B cell (primary cell): Measurements from ENCODE around the gene CCDC78. TPM values are rescaled to one million over a fixed set of nuclear protein-coding genes. Genes with fewer than 3 reads are reported as not detected.

ENCODE experiments used
- ATAC-seq: fragments of 200-7000 bp; cut with Tn5 transposase; one replicate; pipeline ENCODE4 v1.10.0; 2021; ENCODE audit warnings: low read depth, mild to moderate bottlenecking, moderate number of reproducible peaks, moderate library complexity
- CTCF ChIA-PET: fragments of 350-600 bp; sonication (Branson Sonifier 250); formaldehyde crosslinking; loops from one replicate; lab custom pipeline; 2021; ENCODE audit warnings: antibody characterized with exemption, inconsistent platforms; lab: Charles Lee
- POLR2A ChIA-PET: fragments of 350-600 bp; sonication (Branson Sonifier 250); formaldehyde crosslinking; loops from one replicate; lab custom pipeline; 2021; ENCODE audit warnings: antibody characterized with exemption; lab: Charles Lee
- DNase-seq: peaks from one replicate; pipeline ENCODE4 v3.0.0; 2013
- H2AFZ ChIP-seq: 2 replicates; pipeline ENCODE4 v1.6.1; 2012; ENCODE audit warnings: mild to moderate bottlenecking, low read depth, low read length; ENCODE audit not compliant: insufficient read depth, poor library complexity, severe bottlenecking
- H3K27ac ChIP-seq, 2 donors: 1 replicate in 1 of 2; 2 replicates in 1 of 2; pipeline ENCODE4 v1.5.1; 2012 to 2013; ENCODE audit warnings: low read length in 2 of 2, mild to moderate bottlenecking in 2 of 2, moderate library complexity in 1 of 2
- H3K27me3 ChIP-seq, 4 experiments: fragments of 200-600 bp in 1 of 4; sonication (generic) in 1 of 4; replicated peaks in 1 of 4; 1 replicate in 2 of 4; 2 replicates in 2 of 4; pipeline versions ENCODE4 v1.6.1 to v1.7.0; 2013 to 2016; ENCODE audit warnings: low read length in 3 of 4, mild to moderate bottlenecking in 2 of 4, mixed read lengths in 1 of 4, moderate library complexity in 1 of 4; ENCODE audit not compliant: insufficient read depth in 4 of 4, control insufficient read depth in 3 of 4; ENCODE audit errors: control extremely low read depth in 1 of 4
- H3K36me3 ChIP-seq, 2 experiments: replicated peaks in 1 of 2; 1 replicate in 1 of 2; 2 replicates in 1 of 2; pipeline versions ENCODE4 v1.6.1 to v1.7.1; 2013; ENCODE audit warnings: low read length in 1 of 2; ENCODE audit not compliant: insufficient read depth in 2 of 2, control insufficient read depth in 1 of 2; ENCODE audit errors: control extremely low read depth in 1 of 2, extremely low read depth in 1 of 2
- H3K4me1 ChIP-seq, 2 donors: fragments of 200-600 bp in 1 of 2; sonication (generic) in 1 of 2; 1 replicate in 1 of 2; 2 replicates in 1 of 2; pipeline versions ENCODE4 v1.5.1 to v1.6.1; 2013 to 2017; ENCODE audit warnings: low read length in 2 of 2; ENCODE audit not compliant: control insufficient read depth in 2 of 2, insufficient read depth in 2 of 2
- H3K4me2 ChIP-seq: replicated peaks from 2 replicates; pipeline ENCODE3; 2012; ENCODE audit warnings: mild to moderate bottlenecking, low read depth, low read length; ENCODE audit not compliant: poor library complexity, severe bottlenecking
- H3K4me3 ChIP-seq, 5 experiments: fragments of 200-600 bp in 1 of 5; sonication (generic) in 1 of 5; 1 replicate in 3 of 5; 2 replicates in 2 of 5; pipeline versions ENCODE4 v1.5.1 to v1.7.0; 2011 to 2016; ENCODE audit warnings: low read length in 4 of 5, mild to moderate bottlenecking in 4 of 5, low read depth in 2 of 5, control low read depth in 1 of 5, moderate library complexity in 1 of 5; ENCODE audit not compliant: insufficient read depth in 1 of 5; ENCODE audit errors: control extremely low read depth in 1 of 5, extremely low read depth in 1 of 5
- H3K79me2 ChIP-seq: fragments of 200-600 bp; sonication (generic); one replicate; pipeline ENCODE4 v1.6.0; 2016; ENCODE audit warnings: low read length; ENCODE audit not compliant: control insufficient read depth, insufficient read depth
- H3K9ac ChIP-seq: fragments of 200-600 bp; sonication (generic); 2 replicates; pipeline ENCODE4 v1.6.1; 2017; ENCODE audit warnings: mild to moderate bottlenecking, low read length, moderate library complexity
- H3K9me3 ChIP-seq, 3 donors: one replicate each; pipeline versions ENCODE4 v1.6.1 to v1.7.1; 2013; ENCODE audit warnings: low read length in 2 of 3; ENCODE audit not compliant: control insufficient read depth in 2 of 3, insufficient read depth in 1 of 3; ENCODE audit errors: control extremely low read depth in 1 of 3
- H4K20me1 ChIP-seq: 2 replicates; pipeline ENCODE4 v1.6.0; 2012; ENCODE audit warnings: mild to moderate bottlenecking, low read length; ENCODE audit not compliant: insufficient read depth, control insufficient read depth, poor library complexity, severe bottlenecking
- H3K27ac Mint-ChIP-seq: one replicate; pipeline ENCODE4 v1.8.0; 2021; ENCODE audit warnings: mixed read lengths
- H3K27me3 Mint-ChIP-seq: one replicate; pipeline ENCODE4 v1.8.0; 2021; ENCODE audit warnings: mixed read lengths
- H3K4me1 Mint-ChIP-seq: one replicate; pipeline ENCODE4 v1.8.0; 2021; ENCODE audit warnings: mixed read lengths
- H3K4me3 Mint-ChIP-seq: one replicate; pipeline ENCODE4 v1.8.0; 2021; ENCODE audit warnings: mixed read lengths
- H3K9me3 Mint-ChIP-seq: one replicate; pipeline ENCODE4 v1.8.0; 2022; ENCODE audit warnings: mixed read lengths; ENCODE audit not compliant: insufficient read depth
- EZH2 ChIP-seq: IDR thresholded peaks from 2 replicates; pipeline ENCODE4 v1.6.1; 2012; ENCODE audit warnings: borderline replicate concordance, low read depth, mild to moderate bottlenecking, moderate library complexity, low read length; ENCODE audit not compliant: insufficient read depth, poor library complexity, severe bottlenecking
- WGBS: methylation state at CpG from one replicate; pipeline ENCODE4 v1.1.5; 2013; ENCODE audit warnings: missing lambda C conversion rate; ENCODE audit not compliant: insufficient coverage; 5-methylcytosine and 5-hydroxymethylcytosine counted together
- intact Hi-C: fragments of 100-400 bp; cut with micrococcal nuclease; formaldehyde crosslinking; loops from one replicate; pipeline ENCODE4 v1.10.0; 2022
- polyA plus RNA-seq: library from polyadenylated mRNA; depleted of rRNA; stranded (reverse); fragments of >200 nt; gene quantifications from 2 replicates; pipeline ENCODE4 v1.2.3, GENCODE V29; 2012
- total RNA-seq, 2 donors: library from RNA; stranded (reverse); fragments of 120-200 nt in 1 of 2; gene quantifications; 1 replicate in 1 of 2; 2 replicates in 1 of 2; pipeline versions ENCODE4 v1.2.3 to v1.2.4, GENCODE V29; 2013 to 2022
- TF ChIP-seq, protein P1 (sequence below): fragments of 200-600 bp; IDR thresholded peaks from one replicate; pipeline ENCODE4 v1.8.0; 2022; ENCODE audit warnings: antibody characterized with exemption, mild to moderate bottlenecking

The CCDC78 gene
- total and polyA plus RNA-seq, 2 donors (not counting 1 experiment from before 2014, with no cell fraction given), result 11.8 to 34.2 TPM

DNA sequence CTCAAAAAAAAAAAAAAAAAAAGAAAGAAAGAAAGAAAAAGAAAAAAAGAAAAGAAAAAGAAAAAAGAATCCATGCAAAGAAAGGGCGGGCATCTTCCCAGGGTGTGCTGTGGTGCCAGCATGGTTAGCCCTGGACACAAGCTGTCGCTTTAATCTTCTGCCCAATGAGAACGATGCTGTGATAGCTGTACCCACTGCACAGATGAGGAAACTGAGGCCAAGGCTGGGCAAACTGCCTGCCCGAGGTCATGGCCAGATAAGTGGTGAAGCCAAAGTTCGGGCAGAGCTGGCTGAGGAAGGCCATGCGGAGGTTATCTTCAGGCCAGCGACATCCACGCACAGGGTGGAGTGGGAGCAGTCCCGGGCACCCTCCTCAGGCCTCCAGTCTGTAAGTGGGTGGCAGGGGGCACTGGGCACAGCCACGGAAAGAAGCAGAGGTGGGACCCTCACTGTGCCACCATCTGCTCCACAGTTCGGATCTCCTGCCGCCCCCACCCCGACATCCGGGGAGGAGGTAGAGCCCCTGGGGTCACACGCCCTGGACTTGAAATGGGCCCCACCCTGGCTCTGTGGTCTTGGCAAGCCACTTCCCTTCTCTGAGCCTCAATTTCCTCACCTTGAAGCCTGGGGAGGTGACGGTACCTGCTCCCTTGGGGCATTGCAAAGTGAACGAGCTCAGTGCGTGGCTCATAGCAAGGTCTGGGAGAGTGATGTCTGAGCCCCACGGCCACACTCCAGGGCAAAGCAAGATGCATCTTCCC is 27.2 kb downstream of the CCDC78 start:
- Histone ChIP-seq H3K27ac (no peak overlapping the region), H2AFZ (no peak overlapping the region), H3K9ac (no peak overlapping the region), H4K20me1 (no peaks in the 10 kb centered on the region), H3K9me3 (peaks cover 0 to 35% (median 0%) of the 10 kb centered on the region in 3 donors), H3K27me3 (peaks cover 0 to 77% (median 33%) of the 10 kb centered on the region in 4 experiments), H3K4me2 (no peak overlapping the region), H3K4me1 (peaks cover 32 to 35% of the 10 kb centered on the region in 2 donors), H3K36me3 (no peaks in the 10 kb centered on the region), H3K79me2 (no peaks in the 10 kb centered on the region), H3K4me3 (no peak overlapping the region)
- ChIA-PET POLR2A (interaction anchor here (0.7 kb wide), 2 partner anchors 12 to 27 kb away, joined by 7 to 8 read pairs; partner anchors contain the start of gene CCDC78), CTCF (no interaction called here)
- WGBS, result 75% methylated on average over 15 of the region's 19 CpGs
- Mint-ChIP-seq H3K27ac (no peak overlapping the region), H3K27me3 (peaks cover 33% of the 10 kb centered on the region), H3K9me3 (no peaks in the 10 kb centered on the region), H3K4me3 (no peak overlapping the region), H3K4me1 (peaks cover 9% of the 10 kb centered on the region)
- intact Hi-C loops, result no loop called here
- DNase-seq (no peak), ATAC-seq (no peak)
- TF ChIP-seq, protein P1, sequence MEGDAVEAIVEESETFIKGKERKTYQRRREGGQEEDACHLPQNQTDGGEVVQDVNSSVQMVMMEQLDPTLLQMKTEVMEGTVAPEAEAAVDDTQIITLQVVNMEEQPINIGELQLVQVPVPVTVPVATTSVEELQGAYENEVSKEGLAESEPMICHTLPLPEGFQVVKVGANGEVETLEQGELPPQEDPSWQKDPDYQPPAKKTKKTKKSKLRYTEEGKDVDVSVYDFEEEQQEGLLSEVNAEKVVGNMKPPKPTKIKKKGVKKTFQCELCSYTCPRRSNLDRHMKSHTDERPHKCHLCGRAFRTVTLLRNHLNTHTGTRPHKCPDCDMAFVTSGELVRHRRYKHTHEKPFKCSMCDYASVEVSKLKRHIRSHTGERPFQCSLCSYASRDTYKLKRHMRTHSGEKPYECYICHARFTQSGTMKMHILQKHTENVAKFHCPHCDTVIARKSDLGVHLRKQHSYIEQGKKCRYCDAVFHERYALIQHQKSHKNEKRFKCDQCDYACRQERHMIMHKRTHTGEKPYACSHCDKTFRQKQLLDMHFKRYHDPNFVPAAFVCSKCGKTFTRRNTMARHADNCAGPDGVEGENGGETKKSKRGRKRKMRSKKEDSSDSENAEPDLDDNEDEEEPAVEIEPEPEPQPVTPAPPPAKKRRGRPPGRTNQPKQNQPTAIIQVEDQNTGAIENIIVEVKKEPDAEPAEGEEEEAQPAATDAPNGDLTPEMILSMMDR, result no peak
- TF ChIP-seq EZH2, result no peak
